HepG2 (cell line): ENCODE results near the gene PPP1R9B. TPM values are rescaled to one million over a fixed set of nuclear protein-coding genes. Genes with fewer than 3 reads are reported as not detected.

ENCODE experiments used
- ATAC-seq: fragments of 200-7000 bp; cut with Tn5 transposase; 3 replicates; pipeline ENCODE4 v1.9.1; 2020; ENCODE audit warnings: mild to moderate bottlenecking, moderate library complexity
- BruUV-seq: library from RNA; stranded (reverse); fragments of 400-500 nt; replicated peaks from 2 replicates; lab custom pipeline; 2021; lab: Mats Ljungman, UMichigan
- CTCF ChIA-PET: fragments of 300-600 bp; formaldehyde crosslinking; extraction: SDS; loops from one replicate; lab custom pipeline; 2021; ENCODE audit warnings: low total read pairs, inconsistent platforms, low intra/inter-chr PET ratio; lab: Yijun Ruan, JAX
- POLR2A ChIA-PET: fragments of 350-600 bp; sonication (Branson Sonifier 250); formaldehyde crosslinking; loops from one replicate; lab custom pipeline; 2020; ENCODE audit warnings: antibody characterized with exemption, inconsistent platforms; lab: Yijun Ruan, JAX
- DNase-seq: peaks from one replicate; pipeline ENCODE4 v3.0.0-alpha.2; 2015; ENCODE audit warnings: low spot score
- FAIRE-seq: peaks from 3 replicates; lab custom pipeline; 2011; peaks lifted over from hg19 to GRCh38; lab: Jason Lieb, UNC
- H2AFZ ChIP-seq: one replicate; pipeline ENCODE4 v1.6.1; 2011; ENCODE audit warnings: low read length, inconsistent platforms
- H3K27ac ChIP-seq: fragments of 300-600 bp; 3 replicates; pipeline ENCODE4 v1.8.0; 2011; ENCODE audit warnings: mixed run types, mild to moderate bottlenecking, mixed read lengths, low read length, inconsistent platforms; ENCODE audit not compliant: insufficient read depth; ENCODE audit errors: extremely low read length
- H3K27me3 ChIP-seq, 2 experiments: fragments of 200-600 bp in 1 of 2; 2 replicates in 1 of 2; 3 replicates in 1 of 2; pipeline versions ENCODE4 v1.6.0 to v1.8.0; 2011; ENCODE audit warnings: low read length in 2 of 2, mild to moderate bottlenecking in 2 of 2, moderate library complexity in 2 of 2, inconsistent platforms in 1 of 2; ENCODE audit not compliant: insufficient read depth in 2 of 2, control insufficient read depth in 1 of 2
- H3K36me3 ChIP-seq, 2 experiments: fragments of 200-600 bp in 1 of 2; replicated peaks in 1 of 2; 2 replicates in 1 of 2; 3 replicates in 1 of 2; pipeline versions ENCODE4 v1.5.1 to v1.8.0; 2011; ENCODE audit warnings: low read length in 2 of 2, inconsistent platforms in 1 of 2; ENCODE audit not compliant: insufficient read depth in 2 of 2, control insufficient read depth in 1 of 2
- H3K4me1 ChIP-seq: 2 replicates; pipeline ENCODE4 v1.5.1; 2012; ENCODE audit warnings: low read length, inconsistent platforms; ENCODE audit not compliant: insufficient read depth
- H3K4me2 ChIP-seq: 2 replicates; pipeline ENCODE4 v1.6.0; 2011; ENCODE audit warnings: low read depth, low read length, inconsistent platforms
- H3K4me3 ChIP-seq, 3 experiments: fragments of 200-600 bp in 1 of 3; sonication (generic), shearing (Covaris generic) in 1 of 3; replicated peaks in 1 of 3; 2 replicates each; pipeline ENCODE4 v1.5.1; 2011 to 2016; ENCODE audit warnings: low read length in 3 of 3, inconsistent platforms in 2 of 3, low read depth in 2 of 3, mild to moderate bottlenecking in 2 of 3, control low read depth in 1 of 3, mixed read lengths in 1 of 3; ENCODE audit not compliant: insufficient read depth in 1 of 3
- H3K79me2 ChIP-seq: one replicate; pipeline ENCODE4 v1.6.1; 2011; ENCODE audit warnings: low read length, inconsistent platforms; ENCODE audit not compliant: insufficient read depth
- H3K9ac ChIP-seq: 2 replicates; pipeline ENCODE4 v1.6.0; 2011; ENCODE audit warnings: mild to moderate bottlenecking, low read depth, low read length, inconsistent platforms; ENCODE audit not compliant: insufficient read depth
- H3K9me3 ChIP-seq: 2 replicates; pipeline ENCODE4 v1.5.1; 2012; ENCODE audit warnings: mild to moderate bottlenecking, low read length
- H4K20me1 ChIP-seq: 2 replicates; pipeline ENCODE4 v1.6.0; 2011; ENCODE audit warnings: inconsistent platforms, mild to moderate bottlenecking, low read length, moderate library complexity; ENCODE audit not compliant: insufficient read depth
- ATF7 ChIP-seq, 2 experiments: fragments of 450-650 bp in 1 of 2; sonication (generic) in 1 of 2; formaldehyde crosslinking in 1 of 2; IDR thresholded peaks; 2 replicates each; pipeline versions ENCODE4 v1.4.0 to v1.6.1; 2016 to 2020; ENCODE audit warnings: antibody characterized with exemption in 1 of 2, mild to moderate bottlenecking in 1 of 2, missing genetic modification reagents in 1 of 2
- ATF7-NPFF ChIP-seq: sonication (generic); formaldehyde crosslinking; IDR thresholded peaks from 2 replicates; pipeline ENCODE4 v1.8.1; 2023; ENCODE audit warnings: mild to moderate bottlenecking, low read depth, missing genetic modification reagents, moderate library complexity
- ATM ChIP-seq: fragments of 450-650 bp; IDR thresholded peaks from 2 replicates; pipeline ENCODE4 v1.7.1; 2017; ENCODE audit warnings: mild to moderate bottlenecking, borderline replicate concordance
- KDM5B ChIP-seq: sonication (generic); formaldehyde crosslinking; IDR thresholded peaks from 2 replicates; pipeline ENCODE4 v1.4.0; 2020; ENCODE audit warnings: missing genetic modification reagents, mild to moderate bottlenecking, borderline replicate concordance
- KLF12 ChIP-seq: sonication (generic); formaldehyde crosslinking; IDR thresholded peaks from 2 replicates; pipeline ENCODE4 v1.4.0; 2020; ENCODE audit warnings: missing genetic modification reagents, borderline replicate concordance
- NFE2L2 ChIP-seq: fragments of 150-350 bp; IDR thresholded peaks from 2 replicates; pipeline ENCODE4 v1.6.1; 2014; ENCODE audit warnings: low read length
- NR2F2 ChIP-seq: IDR thresholded peaks from 2 replicates; pipeline ENCODE4 v1.6.1; 2012; ENCODE audit warnings: low read depth, inconsistent platforms, borderline replicate concordance
- PAF1 ChIP-seq: IDR thresholded peaks from 2 replicates; pipeline ENCODE4 v1.6.1; 2016; ENCODE audit warnings: missing genetic modification reagents, missing compliant biosample characterization
- POLR2A ChIP-seq, 2 experiments: IDR thresholded peaks; 2 replicates each; pipeline ENCODE4 v1.6.1; 2011; ENCODE audit warnings: low read depth in 2 of 2, low read length in 2 of 2, mild to moderate bottlenecking in 1 of 2, moderate library complexity in 1 of 2; ENCODE audit not compliant: insufficient read depth in 1 of 2
- POLR2AphosphoS2 ChIP-seq: IDR thresholded peaks from 2 replicates; pipeline ENCODE4 v1.6.1; 2011; ENCODE audit warnings: low read depth, low read length, improper control_type of control experiment
- PTBP1 ChIP-seq: fragments of 200-400 bp; formaldehyde crosslinking; IDR thresholded peaks from 2 replicates; pipeline ENCODE4 v1.6.1; 2018; ENCODE audit warnings: low read length, low read depth; ENCODE audit not compliant: poor library complexity, severe bottlenecking
- RCOR2 ChIP-seq: IDR thresholded peaks from 2 replicates; pipeline ENCODE4 v1.6.1; 2016; ENCODE audit warnings: missing biosample characterization, missing genetic modification reagents
- REL ChIP-seq: sonication (generic); formaldehyde crosslinking; conservative IDR thresholded peaks from 2 replicates; pipeline ENCODE4 v1.8.0; 2022; ENCODE audit warnings: mild to moderate bottlenecking, missing genetic modification reagents, moderate library complexity
- RNF2 ChIP-seq: fragments of 450-650 bp; conservative IDR thresholded peaks from 2 replicates; pipeline ENCODE4 v1.6.1; 2016; ENCODE audit warnings: low read depth
- SALL1 ChIP-seq: sonication (generic); formaldehyde crosslinking; IDR thresholded peaks from 2 replicates; pipeline ENCODE4 v1.8.0; 2022; ENCODE audit warnings: mild to moderate bottlenecking, missing genetic modification reagents
- SOX5 ChIP-seq: IDR thresholded peaks from 2 replicates; pipeline ENCODE4 v1.6.1; 2016; ENCODE audit warnings: borderline replicate concordance
- ZNF124 ChIP-seq: sonication (generic); formaldehyde crosslinking; IDR thresholded peaks from 2 replicates; pipeline ENCODE4 v1.4.0; 2020; ENCODE audit warnings: missing genetic modification reagents
- ZNF552 ChIP-seq: sonication (generic); formaldehyde crosslinking; IDR thresholded peaks from 2 replicates; pipeline ENCODE4 v1.9.0; 2022; ENCODE audit warnings: missing genetic modification reagents, mild to moderate bottlenecking, borderline replicate concordance
- ZNF768 ChIP-seq: sonication (generic); formaldehyde crosslinking; IDR thresholded peaks from 2 replicates; pipeline ENCODE4 v1.4.0; 2020; ENCODE audit warnings: missing genetic modification reagents
- ZSCAN25 ChIP-seq: sonication (generic); formaldehyde crosslinking; IDR thresholded peaks from 2 replicates; pipeline ENCODE4 v1.8.0; 2022; ENCODE audit warnings: mild to moderate bottlenecking, missing genetic modification reagents
- WGBS: methylation state at CpG from one replicate; pipeline ENCODE4 v1.1.6; 2017; ENCODE audit warnings: low lambda C conversion rate; 5-methylcytosine and 5-hydroxymethylcytosine counted together
- in situ Hi-C: cut with HindIII; loops from 2 replicates; pipeline ENCODE4 v1.10.0; 2017; ENCODE audit warnings: low pct_unique_long_range_greater_than_20kb; ENCODE audit not compliant: extremely low pct_ligation_motif_present
- intact Hi-C: fragments of 100-400 bp; cut with micrococcal nuclease; formaldehyde crosslinking; loops from one replicate; pipeline ENCODE4 v1.10.0; 2022; ENCODE audit not compliant: unreplicated experiment
- polyA plus RNA-seq, 8 experiments: library from polyadenylated mRNA; depleted of rRNA in 3 of 8; stranded (reverse) in 7 of 8; unstranded in 1 of 8; fragments of >200 nt; fragmentation: Illumina TruSeq in 4 of 8; extraction: Trizol in 4 of 8; gene quantifications; 2 replicates each; pipeline versions ENCODE4 v1.2.1 to v1.2.3, GENCODE V29; 2011 to 2016; ENCODE audit warnings: low read depth in 4 of 8, missing spikeins in 1 of 8, mixed read lengths in 1 of 8; ENCODE audit not compliant: insufficient read depth in 1 of 8
- total RNA-seq, 5 experiments: library from RNA; depleted of rRNA; stranded (reverse); fragments of >200 nt; fragmentation: Illumina TruSeq; extraction: Trizol; gene quantifications; 2 replicates each; pipeline ENCODE4 v1.2.3, GENCODE V29; 2016; ENCODE audit warnings: low read depth in 1 of 5
- TF ChIP-seq, protein P1 (sequence below): sonication (generic); formaldehyde crosslinking; IDR thresholded peaks from 2 replicates; pipeline ENCODE4 v1.8.1; 2023; ENCODE audit warnings: mild to moderate bottlenecking, missing genetic modification reagents, borderline replicate concordance
- TF ChIP-seq, protein P2 (sequence below): IDR thresholded peaks from 2 replicates; pipeline ENCODE4 v1.6.1; 2016; ENCODE audit warnings: low read depth, borderline replicate concordance
- TF ChIP-seq, protein P3 (sequence below): sonication (generic); formaldehyde crosslinking; IDR thresholded peaks from 2 replicates; pipeline ENCODE4 v1.4.0; 2020; ENCODE audit warnings: missing genetic modification reagents

The PPP1R9B gene
- total and polyA plus RNA-seq, 2 of the 13 experiments (the other 11 are each of a cell fraction or from before 2014, with no cell fraction given): 9.4 to 15.8 TPM

DNA sequence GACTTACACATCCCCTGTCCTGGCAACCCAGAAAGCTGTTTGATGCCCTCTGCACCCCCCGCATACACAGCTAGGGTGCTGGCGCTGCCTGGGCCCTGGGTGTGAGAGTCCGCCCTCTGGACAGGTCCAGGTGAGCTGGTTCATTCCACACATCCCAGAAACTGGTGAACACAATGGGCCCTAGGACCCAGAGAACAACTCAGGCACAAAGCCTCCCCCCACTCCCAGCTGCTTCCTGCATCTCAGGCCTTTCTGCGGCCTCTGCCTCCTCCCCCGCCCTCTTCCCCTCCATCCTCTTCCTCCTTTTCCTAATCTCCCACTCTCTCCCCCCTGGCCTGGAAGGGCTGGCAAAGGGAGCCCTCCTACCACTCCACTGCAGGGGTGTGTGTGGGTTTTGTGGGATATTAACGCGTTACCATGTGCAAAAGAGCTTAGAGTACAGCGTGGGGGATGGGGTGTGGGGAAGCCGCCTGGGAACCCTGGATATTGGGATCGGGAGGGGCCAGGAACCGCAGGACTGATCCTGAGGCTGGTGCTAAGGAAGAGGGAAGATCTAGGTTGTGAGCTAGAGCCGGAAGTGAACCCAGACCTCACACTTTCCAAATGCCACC, 1.6 kb upstream of the PPP1R9B start:
- under 1% methylated on average over 12 of the region's 12 CpGs for WGBS
- H3K9ac ChIP-seq: peak overlapping the region; percentile 45
- BruUV-seq: no TSS peak
- peak; percentile 87 for DNase-seq
- intact Hi-C loops (no loop called here), in situ Hi-C loops (no loop called here)
- ChIA-PET CTCF (no interaction called here), POLR2A (interaction anchor here (0.7 to 1.7 kb wide), 6 partner anchors 9 to 58 kb away, joined by 3 to 7 read pairs (median 4); partner anchors contain the start of gene SGCA)
- no peak overlapping the region for H3K27ac ChIP-seq
- FAIRE-seq: peak; percentile 92
- no peaks in the 10 kb centered on the region for H3K36me3 ChIP-seq
- peaks cover 5% of the 10 kb centered on the region; the same call in 1 of the 2 replicates for H4K20me1 ChIP-seq
- H3K4me1 ChIP-seq: peaks cover 30% of the 10 kb centered on the region
- ATAC-seq: peak; percentile 72
- peak overlapping the region; percentile 57 to 86 (median 84) for H3K4me3 ChIP-seq
- peak overlapping the region; percentile 49 for H2AFZ ChIP-seq
- H3K27me3 ChIP-seq: peaks cover 2 to 5% of the 10 kb centered on the region in 2 experiments; a peak in 2 of 5 replicates
- peaks cover 17% of the 10 kb centered on the region for H3K79me2 ChIP-seq
- H3K4me2 ChIP-seq: peak overlapping the region; percentile 99
- H3K9me3 ChIP-seq: no peaks in the 10 kb centered on the region
- peak; percentile 72 for TF ChIP-seq RCOR2 (CRISPR knock-in tag)
- no peak for TF ChIP-seq PTBP1
- TF ChIP-seq KLF12 (CRISPR knock-in tag): no peak
- no peak for TF ChIP-seq NFE2L2
- TF ChIP-seq, protein P1, sequence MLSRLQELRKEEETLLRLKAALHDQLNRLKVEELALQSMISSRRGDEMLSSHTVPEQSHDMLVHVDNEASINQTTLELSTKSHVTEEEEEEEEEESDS: no peak
- no peak for TF ChIP-seq ATM
- no peak for TF ChIP-seq PAF1
- no peak for TF ChIP-seq ZNF552 (CRISPR knock-in tag)
- peak in 1 of 2 experiments; percentile 41; a peak in 1 of 4 replicates for TF ChIP-seq POLR2A (IDR thresholded peaks at IDR 0.05; ENCODE audit: insufficient read depth in 1 of 2, low read depth in 2 of 2, low read length in 2 of 2)
- TF ChIP-seq ZSCAN25 (CRISPR knock-in tag): no peak
- peak; percentile 71 for TF ChIP-seq SALL1 (CRISPR knock-in tag)
- TF ChIP-seq REL (CRISPR knock-in tag): no peak
- TF ChIP-seq ZNF124 (CRISPR knock-in tag): no peak
- TF ChIP-seq NR2F2: 0 out of 2 replicates have a peak, but pooled peaks have one; percentile 34
- TF ChIP-seq, protein P2, sequence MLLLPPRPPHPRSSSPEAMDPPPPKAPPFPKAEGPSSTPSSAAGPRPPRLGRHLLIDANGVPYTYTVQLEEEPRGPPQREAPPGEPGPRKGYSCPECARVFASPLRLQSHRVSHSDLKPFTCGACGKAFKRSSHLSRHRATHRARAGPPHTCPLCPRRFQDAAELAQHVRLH (CRISPR knock-in tag): peak; percentile 81
- 0 out of 2 replicates have a peak, but pooled peaks have one; percentile 42 for TF ChIP-seq RNF2
- TF ChIP-seq, protein P3, sequence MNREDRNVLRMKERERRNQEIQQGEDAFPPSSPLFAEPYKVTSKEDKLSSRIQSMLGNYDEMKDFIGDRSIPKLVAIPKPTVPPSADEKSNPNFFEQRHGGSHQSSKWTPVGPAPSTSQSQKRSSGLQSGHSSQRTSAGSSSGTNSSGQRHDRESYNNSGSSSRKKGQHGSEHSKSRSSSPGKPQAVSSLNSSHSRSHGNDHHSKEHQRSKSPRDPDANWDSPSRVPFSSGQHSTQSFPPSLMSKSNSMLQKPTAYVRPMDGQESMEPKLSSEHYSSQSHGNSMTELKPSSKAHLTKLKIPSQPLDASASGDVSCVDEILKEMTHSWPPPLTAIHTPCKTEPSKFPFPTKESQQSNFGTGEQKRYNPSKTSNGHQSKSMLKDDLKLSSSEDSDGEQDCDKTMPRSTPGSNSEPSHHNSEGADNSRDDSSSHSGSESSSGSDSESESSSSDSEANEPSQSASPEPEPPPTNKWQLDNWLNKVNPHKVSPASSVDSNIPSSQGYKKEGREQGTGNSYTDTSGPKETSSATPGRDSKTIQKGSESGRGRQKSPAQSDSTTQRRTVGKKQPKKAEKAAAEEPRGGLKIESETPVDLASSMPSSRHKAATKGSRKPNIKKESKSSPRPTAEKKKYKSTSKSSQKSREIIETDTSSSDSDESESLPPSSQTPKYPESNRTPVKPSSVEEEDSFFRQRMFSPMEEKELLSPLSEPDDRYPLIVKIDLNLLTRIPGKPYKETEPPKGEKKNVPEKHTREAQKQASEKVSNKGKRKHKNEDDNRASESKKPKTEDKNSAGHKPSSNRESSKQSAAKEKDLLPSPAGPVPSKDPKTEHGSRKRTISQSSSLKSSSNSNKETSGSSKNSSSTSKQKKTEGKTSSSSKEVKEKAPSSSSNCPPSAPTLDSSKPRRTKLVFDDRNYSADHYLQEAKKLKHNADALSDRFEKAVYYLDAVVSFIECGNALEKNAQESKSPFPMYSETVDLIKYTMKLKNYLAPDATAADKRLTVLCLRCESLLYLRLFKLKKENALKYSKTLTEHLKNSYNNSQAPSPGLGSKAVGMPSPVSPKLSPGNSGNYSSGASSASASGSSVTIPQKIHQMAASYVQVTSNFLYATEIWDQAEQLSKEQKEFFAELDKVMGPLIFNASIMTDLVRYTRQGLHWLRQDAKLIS (CRISPR knock-in tag): no peak
- TF ChIP-seq ATF7-NPFF (CRISPR knock-in tag): no peak
- 0 out of 2 replicates have a peak, but pooled peaks have one; percentile 49 for TF ChIP-seq SOX5
- peak; percentile 86; the same call in 1 of the 2 replicates for TF ChIP-seq KDM5B (CRISPR knock-in tag)
- TF ChIP-seq ZNF768 (CRISPR knock-in tag): peak; percentile 65; the same call in 1 of the 2 replicates
- TF ChIP-seq POLR2AphosphoS2: no peak
- no peak for TF ChIP-seq ATF7 (IDR thresholded peaks at IDR 0.05)
- peak; percentile 25 for TF ChIP-seq ATF7 (CRISPR knock-in tag; IDR thresholded peaks at IDR 0.05)
